GM12872 (cell line): ENCODE results near the gene MIXL1.

Experiments
- CTCF ChIP-seq: IDR thresholded peaks from 3 replicates; pipeline ENCODE4 v1.5.1; 2011; ENCODE audit warnings: low read depth, mild to moderate bottlenecking, low read length, moderate library complexity; ENCODE audit not compliant: insufficient read depth

Gene MIXL1

GRCh38 chr1:226261818-226262217 is 38.4 kb downstream of the MIXL1 start:
- no peak for TF ChIP-seq CTCF

GRCh38 chr1:226268421-226269124 is 45.1 kb downstream of the MIXL1 start:
- TF ChIP-seq CTCF: no peak

GRCh38 chr1:226274138-226274537 is 50.7 kb downstream of the MIXL1 start:
- no peak for TF ChIP-seq CTCF

GRCh38 chr1:226276077-226276682 is 52.7 kb downstream of the MIXL1 start:
- no peak for TF ChIP-seq CTCF
